Measurements from ENCODE around the gene JPT1.

Gene JPT1

DNA sequence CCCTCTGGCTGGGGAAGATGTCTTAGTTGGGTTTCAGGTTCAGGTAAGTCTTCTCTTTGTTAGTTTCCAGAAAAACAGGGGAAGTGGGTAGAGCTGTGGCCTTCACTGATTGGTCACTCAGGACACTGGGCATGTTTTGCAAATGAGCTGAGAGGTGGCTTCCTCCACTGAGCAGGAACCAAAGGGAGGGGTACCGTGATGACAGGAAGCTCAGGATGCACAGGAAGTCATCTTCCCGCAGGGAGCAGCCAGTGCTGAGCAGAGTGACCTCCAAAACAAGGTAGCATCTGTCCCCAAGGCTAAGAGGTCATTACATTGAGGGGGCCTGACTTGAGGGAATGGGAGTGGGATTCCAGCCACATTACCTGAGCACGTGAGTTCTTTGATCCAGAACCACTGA lies 28.3 kb downstream of the JPT1 start:
- TF ChIP-seq SP1 (IDR thresholded peaks at IDR 0.05): no peak
- no peak for TF ChIP-seq CTBP1 (IDR thresholded peaks at IDR 0.05; ENCODE audit: borderline replicate concordance)
- TF ChIP-seq TARDBP (IDR thresholded peaks at IDR 0.05): no peak
- no peak for TF ChIP-seq LEF1 (IDR thresholded peaks at IDR 0.05; ENCODE audit: borderline replicate concordance)
- no peak for TF ChIP-seq FOXA1 (IDR thresholded peaks at IDR 0.05)
- TF ChIP-seq ARNT (IDR thresholded peaks at IDR 0.05): no peak
- TF ChIP-seq L3MBTL2 (conservative IDR thresholded peaks at IDR 0.05): no peak
- no peak for TF ChIP-seq SUZ12 (IDR thresholded peaks at IDR 0.05)
- no peak for TF ChIP-seq FOXK2 (IDR thresholded peaks at IDR 0.05)
- TF ChIP-seq ELF4 (IDR thresholded peaks at IDR 0.05): no peak
- no peak for TF ChIP-seq FOXM1 (IDR thresholded peaks at IDR 0.05; ENCODE audit: borderline replicate concordance)
- no peak for TF ChIP-seq BHLHE40 (IDR thresholded peaks at IDR 0.05; ENCODE audit: borderline replicate concordance)
- TF ChIP-seq, protein P1, sequence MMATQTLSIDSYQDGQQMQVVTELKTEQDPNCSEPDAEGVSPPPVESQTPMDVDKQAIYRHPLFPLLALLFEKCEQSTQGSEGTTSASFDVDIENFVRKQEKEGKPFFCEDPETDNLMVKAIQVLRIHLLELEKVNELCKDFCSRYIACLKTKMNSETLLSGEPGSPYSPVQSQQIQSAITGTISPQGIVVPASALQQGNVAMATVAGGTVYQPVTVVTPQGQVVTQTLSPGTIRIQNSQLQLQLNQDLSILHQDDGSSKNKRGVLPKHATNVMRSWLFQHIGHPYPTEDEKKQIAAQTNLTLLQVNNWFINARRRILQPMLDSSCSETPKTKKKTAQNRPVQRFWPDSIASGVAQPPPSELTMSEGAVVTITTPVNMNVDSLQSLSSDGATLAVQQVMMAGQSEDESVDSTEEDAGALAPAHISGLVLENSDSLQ (IDR thresholded peaks at IDR 0.05): no peak
- no peak for TF ChIP-seq NFRKB (IDR thresholded peaks at IDR 0.05)
- TF ChIP-seq ZNF384 (IDR thresholded peaks at IDR 0.05): no peak
- no peak for TF ChIP-seq HDGF (IDR thresholded peaks at IDR 0.05; ENCODE audit: borderline replicate concordance)
- POLR2A ChIA-PET: interaction anchor here (1.4 kb wide), 1 partner anchor 29 kb away, joined by 3 read pairs; the partner anchor contains the start of gene JPT1
- CTCF ChIA-PET: interaction anchor here (4.7 kb wide), 1 partner anchor 11 kb away, joined by 25 read pairs; no protein-coding TSS in a partner anchor
- no peak for DNase-seq (ENCODE audit: extremely low spot score)

DNA sequence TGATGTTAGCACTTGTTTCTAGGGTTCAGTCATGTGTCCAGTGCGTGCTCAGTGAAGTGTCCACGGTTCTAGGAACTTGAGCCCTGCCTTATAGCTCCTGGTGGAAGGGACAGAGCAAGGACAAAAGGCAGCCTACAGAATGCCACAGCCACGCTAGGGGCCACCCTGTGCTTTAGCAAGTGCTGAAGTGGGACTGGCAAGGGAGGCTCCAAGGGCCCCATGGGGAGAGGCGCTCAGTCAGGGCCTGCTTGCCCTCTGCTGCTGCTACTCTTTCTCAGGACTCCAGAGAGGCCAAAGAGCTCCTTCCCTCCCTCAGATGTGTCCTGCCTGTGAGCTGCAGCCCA lies 29.5 kb downstream of the JPT1 start:
- CTCF ChIA-PET: interaction anchor here (4.7 kb wide), 1 partner anchor 10 kb away, joined by 25 read pairs; no protein-coding TSS in a partner anchor
- no peak for DNase-seq (ENCODE audit: extremely low spot score)
- POLR2A ChIA-PET: interaction anchor here (0.9 to 1.4 kb wide), 3 partner anchors 10 to 81 kb away, joined by 3 read pairs; partner anchors contain the start of genes JPT1 and NUP85
- TF ChIP-seq FOXM1 (IDR thresholded peaks at IDR 0.05; ENCODE audit: borderline replicate concordance) (no peak), HDGF (IDR thresholded peaks at IDR 0.05; ENCODE audit: borderline replicate concordance) (no peak), BHLHE40 (IDR thresholded peaks at IDR 0.05; ENCODE audit: borderline replicate concordance) (no peak)

DNA sequence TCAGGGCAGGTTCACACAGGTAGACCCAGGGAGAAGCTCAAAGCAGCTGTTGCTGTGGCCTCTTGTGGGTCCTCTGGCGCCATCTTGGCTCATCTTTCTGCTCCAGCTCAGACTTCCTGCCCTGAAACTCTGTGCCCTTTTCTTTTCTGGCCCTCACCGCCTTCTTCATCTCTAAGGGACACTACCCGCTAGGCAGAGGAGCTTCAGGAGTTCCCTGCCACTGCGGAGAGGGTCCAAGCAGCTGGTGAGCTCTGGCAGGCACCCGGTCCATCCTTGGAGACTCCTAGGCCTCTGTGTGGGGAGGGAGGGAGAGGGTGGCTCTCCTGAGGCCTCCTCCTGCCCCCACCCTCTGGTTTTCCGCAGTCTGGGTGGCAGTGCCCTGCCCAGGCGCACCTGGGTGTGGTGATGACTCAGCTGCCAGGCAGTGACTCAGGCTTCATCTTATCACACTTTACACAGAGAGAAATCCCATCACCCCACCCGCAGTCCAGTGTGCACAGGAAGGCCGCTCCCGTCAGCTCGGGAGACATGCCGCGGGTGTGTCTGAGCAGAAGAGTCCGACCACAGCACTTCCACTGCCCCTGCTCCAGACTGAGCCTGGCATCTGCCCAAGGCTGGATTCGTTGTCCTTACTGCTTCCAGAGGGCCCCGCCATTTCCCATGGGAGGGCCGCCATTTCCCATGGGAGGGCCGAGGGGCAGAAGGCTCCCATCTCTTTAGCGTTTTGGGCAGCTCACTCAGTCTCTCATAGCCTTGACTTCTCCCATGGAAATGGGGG lies 30.1 kb downstream of the JPT1 start:
- TF ChIP-seq SUZ12 (IDR thresholded peaks at IDR 0.05): no peak
- TF ChIP-seq FOXA1 (IDR thresholded peaks at IDR 0.05): no peak
- TF ChIP-seq FOXM1 (IDR thresholded peaks at IDR 0.05; ENCODE audit: borderline replicate concordance): no peak
- TF ChIP-seq, protein P1 (IDR thresholded peaks at IDR 0.05): no peak
- no peak for TF ChIP-seq HDGF (IDR thresholded peaks at IDR 0.05; ENCODE audit: borderline replicate concordance)
- TF ChIP-seq CTBP1 (IDR thresholded peaks at IDR 0.05; ENCODE audit: borderline replicate concordance): no peak
- no peak for TF ChIP-seq ZNF384 (IDR thresholded peaks at IDR 0.05)
- TF ChIP-seq ARNT (IDR thresholded peaks at IDR 0.05): no peak
- no peak for TF ChIP-seq L3MBTL2 (conservative IDR thresholded peaks at IDR 0.05)
- TF ChIP-seq NFRKB (IDR thresholded peaks at IDR 0.05): no peak
- no peak for TF ChIP-seq ELF4 (IDR thresholded peaks at IDR 0.05)
- no peak for TF ChIP-seq FOXK2 (IDR thresholded peaks at IDR 0.05)
- no peak for TF ChIP-seq LEF1 (IDR thresholded peaks at IDR 0.05; ENCODE audit: borderline replicate concordance)
- no peak for TF ChIP-seq TARDBP (IDR thresholded peaks at IDR 0.05)
- TF ChIP-seq SP1 (IDR thresholded peaks at IDR 0.05): no peak
- no peak for TF ChIP-seq BHLHE40 (IDR thresholded peaks at IDR 0.05; ENCODE audit: borderline replicate concordance)
- CTCF ChIA-PET: interaction anchor here (0.7 to 4.7 kb wide), 3 partner anchors 9 to 123 kb away, joined by 3 to 25 read pairs (median 14); no protein-coding TSS in a partner anchor
- no peak for DNase-seq (ENCODE audit: extremely low spot score)
- POLR2A ChIA-PET: interaction anchor here (0.8 to 1.2 kb wide), 4 partner anchors 10 to 270 kb away, joined by 3 read pairs; partner anchors contain the start of genes ARMC7 and NUP85

DNA sequence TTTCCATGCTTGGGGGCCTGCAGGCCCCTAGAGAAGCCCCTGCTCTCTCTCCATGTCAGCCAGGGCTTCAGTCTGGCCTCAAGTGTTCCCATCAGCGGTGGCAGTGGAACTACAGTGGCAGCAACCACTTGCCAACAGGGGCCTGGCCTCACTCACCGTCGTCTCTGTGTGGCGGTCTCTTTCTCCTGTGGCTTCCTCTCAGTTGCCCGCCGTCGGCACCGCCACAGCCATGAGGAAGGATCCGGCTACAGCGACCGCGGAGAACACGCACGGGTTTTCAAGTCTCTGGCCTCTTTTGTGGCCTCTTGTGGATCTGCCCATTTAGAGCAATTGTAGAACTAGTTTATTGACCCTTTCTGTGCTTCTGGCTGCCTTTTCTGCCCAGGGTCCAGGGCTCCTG lies 36.0 kb downstream of the JPT1 start:
- DNase-seq (ENCODE audit: extremely low spot score): no peak
- CTCF ChIA-PET: interaction anchor here (0.6 to 0.7 kb wide), 4 partner anchors 11 to 707 kb away, joined by 3 to 4 read pairs (median 4); no protein-coding TSS in a partner anchor
- POLR2A ChIA-PET: interaction anchor here (6.5 kb wide), 1 partner anchor 12 kb away, joined by 68 read pairs; the partner anchor contains the start of gene NT5C
- TF ChIP-seq BHLHE40 (IDR thresholded peaks at IDR 0.05; ENCODE audit: borderline replicate concordance) (no peak), CTBP1 (IDR thresholded peaks at IDR 0.05; ENCODE audit: borderline replicate concordance) (no peak), FOXM1 (IDR thresholded peaks at IDR 0.05; ENCODE audit: borderline replicate concordance) (no peak), NFRKB (IDR thresholded peaks at IDR 0.05) (no peak), LEF1 (IDR thresholded peaks at IDR 0.05; ENCODE audit: borderline replicate concordance) (no peak), SP1 (IDR thresholded peaks at IDR 0.05) (no peak), ELF4 (IDR thresholded peaks at IDR 0.05) (no peak), FOXA1 (IDR thresholded peaks at IDR 0.05) (no peak), TARDBP (IDR thresholded peaks at IDR 0.05) (no peak), HDGF (IDR thresholded peaks at IDR 0.05; ENCODE audit: borderline replicate concordance) (no peak), FOXK2 (IDR thresholded peaks at IDR 0.05) (no peak), L3MBTL2 (conservative IDR thresholded peaks at IDR 0.05) (no peak), ZNF384 (IDR thresholded peaks at IDR 0.05) (no peak), SUZ12 (IDR thresholded peaks at IDR 0.05) (no peak), ARNT (IDR thresholded peaks at IDR 0.05) (no peak)
- TF ChIP-seq, protein P1 (IDR thresholded peaks at IDR 0.05): no peak

DNA sequence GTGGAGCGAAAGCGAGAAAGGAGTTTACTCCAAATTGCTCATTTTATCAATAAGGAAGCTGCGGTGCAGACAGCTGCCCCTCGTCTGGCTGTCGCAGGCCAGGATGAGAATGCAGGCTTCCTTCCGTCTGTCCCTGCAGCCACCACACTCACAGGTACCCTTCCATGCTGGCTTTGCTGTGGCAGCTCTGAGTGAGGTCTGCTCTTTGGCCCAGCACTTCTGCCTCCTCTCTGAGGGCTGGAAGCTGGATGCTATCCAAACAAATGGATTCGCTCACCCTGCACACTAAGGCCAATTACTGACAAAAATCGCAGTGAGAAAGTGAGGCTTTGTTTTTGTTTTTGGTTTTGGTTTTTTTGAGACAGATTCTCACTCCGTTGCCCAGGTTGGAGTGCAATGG lies 37.6 kb downstream of the JPT1 start:
- no peak for DNase-seq (ENCODE audit: extremely low spot score)
- ChIA-PET POLR2A (interaction anchor here (0.9 to 6.5 kb wide), 4 partner anchors 13 to 88 kb away, joined by 3 to 68 read pairs (median 4); partner anchors contain the start of genes JPT1 and NT5C), CTCF (interaction anchor here (0.6 to 1.4 kb wide), 3 partner anchors 11 to 580 kb away, joined by 3 to 10 read pairs (median 3); no protein-coding TSS in a partner anchor)
- no peak for TF ChIP-seq ARNT (IDR thresholded peaks at IDR 0.05)
- no peak for TF ChIP-seq HDGF (IDR thresholded peaks at IDR 0.05; ENCODE audit: borderline replicate concordance)
- TF ChIP-seq, protein P1 (IDR thresholded peaks at IDR 0.05): no peak
- TF ChIP-seq SUZ12 (IDR thresholded peaks at IDR 0.05): no peak
- no peak for TF ChIP-seq CTBP1 (IDR thresholded peaks at IDR 0.05; ENCODE audit: borderline replicate concordance)
- TF ChIP-seq SP1 (IDR thresholded peaks at IDR 0.05): no peak
- TF ChIP-seq FOXK2 (IDR thresholded peaks at IDR 0.05): no peak
- no peak for TF ChIP-seq ELF4 (IDR thresholded peaks at IDR 0.05)
- TF ChIP-seq TARDBP (IDR thresholded peaks at IDR 0.05): no peak
- TF ChIP-seq FOXM1 (IDR thresholded peaks at IDR 0.05; ENCODE audit: borderline replicate concordance): no peak
- TF ChIP-seq L3MBTL2 (conservative IDR thresholded peaks at IDR 0.05): no peak
- TF ChIP-seq ZNF384 (IDR thresholded peaks at IDR 0.05): no peak
- TF ChIP-seq NFRKB (IDR thresholded peaks at IDR 0.05): no peak
- TF ChIP-seq LEF1 (IDR thresholded peaks at IDR 0.05; ENCODE audit: borderline replicate concordance): no peak
- TF ChIP-seq FOXA1 (IDR thresholded peaks at IDR 0.05): no peak
- TF ChIP-seq BHLHE40 (IDR thresholded peaks at IDR 0.05; ENCODE audit: borderline replicate concordance): no peak

All from HEK293T (cell line).